Keratinocyte (primary cell): ENCODE measurements around the gene ZNF438.

Experiments
- CTCF ChIP-seq, 3 experiments: IDR thresholded peaks in 1 of 3; conservative IDR thresholded peaks in 1 of 3; optimal IDR thresholded peaks in 1 of 3; 2 replicates in 2 of 3; 3 replicates in 1 of 3; pipeline versions ENCODE3 to v1.5.1; 2011; ENCODE audit warnings: low read length in 3 of 3, mild to moderate bottlenecking in 3 of 3, moderate library complexity in 2 of 3, control low read depth in 1 of 3, inconsistent platforms in 1 of 3; ENCODE audit not compliant: insufficient read depth in 2 of 3; ENCODE audit errors: extremely low read depth in 1 of 3
- EZH2 ChIP-seq: IDR thresholded peaks from one replicate; pipeline ENCODE4 v1.6.1; 2012; ENCODE audit warnings: inconsistent platforms, mild to moderate bottlenecking, low read length, moderate library complexity

- TF ChIP-seq CTCF (optimal IDR thresholded peaks at IDR 0.05 in 1 of 3, IDR thresholded peaks at IDR 0.05 in 1 of 3, conservative IDR thresholded peaks at IDR 0.05 in 1 of 3; ENCODE audit: extremely low read depth in 1 of 3, insufficient read depth in 2 of 3, low read length in 3 of 3) (no peak), EZH2 (no peak)
Observed at GRCh38 chr10:31001740-31002139, 29.9 kb downstream of the ZNF438 start.
